Osteoblast (primary cell): ENCODE data around the gene TMEM9B. TPM values are rescaled to one million over a fixed set of nuclear protein-coding genes. Genes with fewer than 3 reads are reported as not detected.

Experiments used
- DNase-seq: peaks from one replicate; pipeline ENCODE4 v3.0.0; 2011; ENCODE audit warnings: low spot score, mixed read lengths; ENCODE audit not compliant: insufficient read length; ENCODE audit errors: missing footprints
- H2AFZ ChIP-seq: 2 replicates; pipeline ENCODE4 v1.6.0; 2011; ENCODE audit warnings: mild to moderate bottlenecking, low read length
- H3K27ac ChIP-seq: 2 replicates; pipeline ENCODE4 v1.5.1; 2011; ENCODE audit warnings: mild to moderate bottlenecking, low read depth, low read length, moderate library complexity
- H3K27me3 ChIP-seq: 2 replicates; pipeline ENCODE4 v1.6.0; 2012; ENCODE audit warnings: mild to moderate bottlenecking, control low read depth, inconsistent platforms, low read length, moderate library complexity; ENCODE audit not compliant: insufficient read depth
- H3K36me3 ChIP-seq: 2 replicates; pipeline ENCODE4 v1.5.1; 2011; ENCODE audit warnings: mild to moderate bottlenecking, low read length, control low read depth, moderate library complexity; ENCODE audit not compliant: insufficient read depth
- H3K4me1 ChIP-seq: 2 replicates; pipeline ENCODE4 v1.5.1; 2011; ENCODE audit warnings: mild to moderate bottlenecking, low read length, control low read depth, moderate library complexity; ENCODE audit not compliant: insufficient read depth
- H3K4me2 ChIP-seq: 2 replicates; pipeline ENCODE4 v1.6.0; 2011; ENCODE audit warnings: mild to moderate bottlenecking, low read length; ENCODE audit not compliant: insufficient read depth
- H3K4me3 ChIP-seq: fragments of 200-600 bp; sonication (generic); 3 replicates; pipeline ENCODE4 v1.5.1; 2012; ENCODE audit warnings: mild to moderate bottlenecking, low read length, inconsistent platforms; ENCODE audit not compliant: insufficient read depth
- H3K79me2 ChIP-seq: 2 replicates; pipeline ENCODE4 v1.6.0; 2012; ENCODE audit warnings: mild to moderate bottlenecking, low read length, control low read depth, inconsistent platforms; ENCODE audit not compliant: insufficient read depth
- H3K9me3 ChIP-seq: 2 replicates; pipeline ENCODE4 v1.5.1; 2011; ENCODE audit warnings: low read depth, low read length, control low read depth
- H4K20me1 ChIP-seq: 2 replicates; pipeline ENCODE4 v1.6.0; 2012; ENCODE audit warnings: mild to moderate bottlenecking, low read length, control low read depth; ENCODE audit not compliant: insufficient read depth
- CTCF ChIP-seq: IDR thresholded peaks from 2 replicates; pipeline ENCODE4 v1.5.1; 2011; ENCODE audit warnings: mild to moderate bottlenecking, low read depth, low read length, moderate library complexity; ENCODE audit errors: extremely low read depth
- total RNA-seq: library from RNA; depleted of rRNA; stranded (reverse); fragments of >200 nt; gene quantifications from 2 replicates; pipeline ENCODE4 v1.2.3, GENCODE V29; 2012

TMEM9B gene
- total RNA-seq, 1 donor, result 32.6 TPM

GRCh38 chr11:8925711-8926110 lies 38.5 kb downstream of the TMEM9B start:
- H3K4me3 ChIP-seq, result no peak overlapping the region
- H4K20me1 ChIP-seq, result no peaks in the 10 kb centered on the region
- no peaks in the 10 kb centered on the region for H3K79me2 ChIP-seq
- H3K27ac ChIP-seq, result no peak overlapping the region
- no peaks in the 10 kb centered on the region for H3K27me3 ChIP-seq
- peaks cover 8% of the 10 kb centered on the region for H3K4me1 ChIP-seq
- no peak for DNase-seq
- H2AFZ ChIP-seq, result no peak overlapping the region
- H3K36me3 ChIP-seq, result peaks cover 22% of the 10 kb centered on the region
- no peaks in the 10 kb centered on the region for H3K9me3 ChIP-seq
- TF ChIP-seq CTCF, result no peak
- no peak overlapping the region for H3K4me2 ChIP-seq

- peaks cover 5% of the 10 kb centered on the region for H3K4me1 ChIP-seq
- peaks cover 51% of the 10 kb centered on the region for H3K36me3 ChIP-seq
- no peak overlapping the region for H3K4me2 ChIP-seq
- no peaks in the 10 kb centered on the region for H3K27me3 ChIP-seq
- H4K20me1 ChIP-seq, result no peaks in the 10 kb centered on the region
- no peak for TF ChIP-seq CTCF
- no peaks in the 10 kb centered on the region for H3K79me2 ChIP-seq
- no peak overlapping the region for H2AFZ ChIP-seq
- no peak overlapping the region for H3K27ac ChIP-seq
- H3K4me3 ChIP-seq, result no peak overlapping the region
- no peak for DNase-seq
- H3K9me3 ChIP-seq, result no peaks in the 10 kb centered on the region
Observed at GRCh38 chr11:8922691-8923090, 41.6 kb downstream of the TMEM9B start.

GRCh38 chr11:8917157-8917825 lies 47.0 kb downstream of the TMEM9B start:
- Histone ChIP-seq H3K36me3 (peaks cover 52% of the 10 kb centered on the region), H3K4me1 (peaks cover 32% of the 10 kb centered on the region), H3K79me2 (peaks cover 7% of the 10 kb centered on the region), H2AFZ (no peak overlapping the region), H3K27ac (peak overlapping the region; percentile 51), H3K4me3 (peak overlapping the region; percentile 2), H4K20me1 (no peaks in the 10 kb centered on the region), H3K4me2 (peak overlapping the region; percentile 57), H3K27me3 (no peaks in the 10 kb centered on the region), H3K9me3 (no peaks in the 10 kb centered on the region)
- no peak for TF ChIP-seq CTCF
- DNase-seq, result peak; percentile 93

GRCh38 chr11:8914661-8915018 lies 49.6 kb downstream of the TMEM9B start:
- Histone ChIP-seq H3K4me3 (no peak overlapping the region), H4K20me1 (no peaks in the 10 kb centered on the region), H2AFZ (no peak overlapping the region), H3K27me3 (no peaks in the 10 kb centered on the region), H3K4me2 (peak overlapping the region; percentile 56), H3K9me3 (no peaks in the 10 kb centered on the region), H3K27ac (no peak overlapping the region), H3K4me1 (peaks cover 35% of the 10 kb centered on the region), H3K36me3 (peaks cover 28% of the 10 kb centered on the region), H3K79me2 (peaks cover 17% of the 10 kb centered on the region)
- DNase-seq, result no peak
- TF ChIP-seq CTCF, result no peak
